Erythroblast (primary cell): ENCODE measurements around the gene TARS1.

ENCODE experiments used
- GATA1 ChIP-seq: IDR thresholded peaks from 2 replicates; pipeline ENCODE4 v1.6.1; 2011; ENCODE audit warnings: low read depth, mild to moderate bottlenecking, control low read depth, low read length, moderate library complexity
- POLR2A ChIP-seq: IDR thresholded peaks from 2 replicates; pipeline ENCODE4 v1.6.1; 2011; ENCODE audit warnings: mild to moderate bottlenecking, low read length

DNA sequence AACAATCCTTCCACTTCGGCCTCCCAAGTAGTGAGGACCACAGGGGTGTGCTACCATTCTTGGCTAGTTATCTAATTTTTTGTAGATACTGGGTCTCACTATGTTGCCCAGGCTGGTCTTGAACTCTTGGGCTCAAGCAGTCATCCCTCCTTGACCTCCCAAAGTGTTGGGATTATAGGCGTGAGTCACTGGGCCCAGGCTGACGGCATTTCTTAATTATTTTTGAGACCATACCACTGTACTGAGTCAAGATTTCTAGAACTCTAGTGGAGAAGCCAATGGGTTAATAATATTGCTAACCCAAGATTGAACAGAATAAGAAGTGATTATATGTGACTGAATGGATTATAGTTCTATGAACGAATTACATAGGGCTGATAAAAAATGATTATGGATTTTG, 66.7 kb downstream of the TARS1 start:
- TF ChIP-seq POLR2A = no peak
- TF ChIP-seq GATA1 = no peak
